CD14-positive monocyte (primary cell): ENCODE results near the gene CBY1. TPM values are rescaled to one million over a fixed set of nuclear protein-coding genes. Genes with fewer than 3 reads are reported as not detected.

Experiments used
- DNase-seq, 3 donors: peaks; one replicate each; pipeline ENCODE4 v3.0.0-alpha.2; 2011 to 2022
- H2AFZ ChIP-seq: 2 replicates; pipeline ENCODE4 v1.6.0; 2012; ENCODE audit warnings: mild to moderate bottlenecking, low read depth, low read length, inconsistent platforms; ENCODE audit not compliant: insufficient read depth, poor library complexity, severe bottlenecking
- H3K27ac ChIP-seq, 2 donors: 1 replicate in 1 of 2; 2 replicates in 1 of 2; pipeline ENCODE4 v1.5.1; 2012 to 2013; ENCODE audit warnings: low read length in 2 of 2, control low read depth in 1 of 2, inconsistent platforms in 1 of 2, low read depth in 1 of 2, mild to moderate bottlenecking in 1 of 2
- H3K27me3 ChIP-seq, 2 donors: one replicate each; pipeline versions ENCODE4 v1.6.0 to v1.6.1; 2011 to 2013; ENCODE audit warnings: low read length in 2 of 2; ENCODE audit not compliant: control insufficient read depth in 2 of 2, insufficient read depth in 2 of 2
- H3K36me3 ChIP-seq, 2 donors: replicated peaks in 1 of 2; 1 replicate in 1 of 2; 2 replicates in 1 of 2; pipeline versions ENCODE4 v1.5.1 to v1.6.1; 2012 to 2013; ENCODE audit warnings: low read length in 2 of 2, control low read depth in 1 of 2, inconsistent platforms in 1 of 2, mild to moderate bottlenecking in 1 of 2; ENCODE audit not compliant: insufficient read depth in 2 of 2, control insufficient read depth in 1 of 2
- H3K4me1 ChIP-seq, 2 donors: 1 replicate in 1 of 2; 2 replicates in 1 of 2; pipeline versions ENCODE4 v1.5.1 to v1.6.1; 2012 to 2013; ENCODE audit warnings: low read length in 2 of 2, control low read depth in 1 of 2, inconsistent platforms in 1 of 2, mild to moderate bottlenecking in 1 of 2, moderate library complexity in 1 of 2; ENCODE audit not compliant: insufficient read depth in 2 of 2, control insufficient read depth in 1 of 2
- H3K4me2 ChIP-seq: replicated peaks from 2 replicates; pipeline ENCODE3; 2012; ENCODE audit warnings: low read length, moderate library complexity, mild to moderate bottlenecking; ENCODE audit not compliant: poor library complexity, severe bottlenecking; ENCODE audit errors: extremely low read depth
- H3K4me3 ChIP-seq, 3 experiments: fragments of 200-600 bp in 1 of 3; sonication (generic) in 1 of 3; replicated peaks in 1 of 3; 1 replicate in 2 of 3; 2 replicates in 1 of 3; pipeline ENCODE4 v1.5.1; 2011 to 2013; ENCODE audit warnings: low read length in 3 of 3, mild to moderate bottlenecking in 3 of 3, control low read depth in 2 of 3, low read depth in 2 of 3, inconsistent platforms in 1 of 3, moderate library complexity in 1 of 3
- H3K79me2 ChIP-seq: 2 replicates; pipeline ENCODE4 v1.6.0; 2012; ENCODE audit warnings: mild to moderate bottlenecking, control low read depth, inconsistent platforms, low read length, moderate library complexity; ENCODE audit not compliant: insufficient read depth
- H3K9ac ChIP-seq: 2 replicates; pipeline ENCODE4 v1.6.0; 2017; ENCODE audit warnings: low read length, mild to moderate bottlenecking; ENCODE audit not compliant: insufficient read depth, poor library complexity, severe bottlenecking
- H3K9me3 ChIP-seq, 2 donors: replicated peaks in 1 of 2; 1 replicate in 1 of 2; 2 replicates in 1 of 2; pipeline versions ENCODE4 v1.5.1 to v1.6.1; 2012 to 2013; ENCODE audit warnings: low read length in 2 of 2, control low read depth in 1 of 2; ENCODE audit not compliant: control insufficient read depth in 1 of 2, insufficient read depth in 1 of 2
- H4K20me1 ChIP-seq: 2 replicates; pipeline ENCODE4 v1.6.0; 2012; ENCODE audit warnings: mild to moderate bottlenecking, low read length, control low read depth, moderate library complexity; ENCODE audit not compliant: insufficient read depth
- H3K27ac Mint-ChIP-seq, 7 donors: one replicate each; pipeline ENCODE4 v1.8.0; 2020; ENCODE audit warnings: mild to moderate bottlenecking in 7 of 7, mixed read lengths in 7 of 7, moderate library complexity in 6 of 7, inconsistent platforms in 2 of 7
- H3K27me3 Mint-ChIP-seq, 3 donors: one replicate each; pipeline ENCODE4 v1.8.0; 2021 to 2022; ENCODE audit warnings: low read depth in 3 of 3, mild to moderate bottlenecking in 3 of 3, mixed read lengths in 3 of 3, moderate library complexity in 3 of 3, inconsistent platforms in 1 of 3
- H3K36me3 Mint-ChIP-seq, 2 donors: one replicate each; pipeline ENCODE4 v1.8.0; 2020; ENCODE audit warnings: mixed read lengths in 2 of 2, inconsistent platforms in 1 of 2, mild to moderate bottlenecking in 1 of 2
- H3K4me1 Mint-ChIP-seq: one replicate; pipeline ENCODE4 v1.8.0; 2020; ENCODE audit warnings: mild to moderate bottlenecking, mixed read lengths
- H3K4me3 Mint-ChIP-seq, 2 donors: one replicate each; pipeline ENCODE4 v1.8.0; 2020; ENCODE audit warnings: mild to moderate bottlenecking in 2 of 2, mixed read lengths in 2 of 2, moderate library complexity in 1 of 2
- H3K9me3 Mint-ChIP-seq, 7 donors: one replicate each; pipeline ENCODE4 v1.8.0; 2020 to 2022; ENCODE audit warnings: mixed read lengths in 7 of 7, mild to moderate bottlenecking in 6 of 7, moderate library complexity in 6 of 7, inconsistent platforms in 2 of 7
- WGBS: methylation state at CpG from one replicate; pipeline ENCODE4 v1.1.5; 2013; ENCODE audit warnings: missing lambda C conversion rate; ENCODE audit not compliant: insufficient coverage; 5-methylcytosine and 5-hydroxymethylcytosine counted together
- intact Hi-C, 2 donors: fragments of 100-400 bp; cut with micrococcal nuclease; formaldehyde crosslinking; loops; one replicate each; pipeline versions ENCODE4 v1.15.0 to v1.15.1; 2023
- polyA plus RNA-seq, 3 donors: library from polyadenylated mRNA; depleted of rRNA in 1 of 3; unstranded in 2 of 3; stranded (reverse) in 1 of 3; fragments of 300-500 nt in 2 of 3; fragments of >200 nt in 1 of 3; fragmentation: Illumina TruSeq in 2 of 3; gene quantifications; 1 replicate in 2 of 3; 2 replicates in 1 of 3; pipeline ENCODE4 v1.2.3, GENCODE V29; 2012 to 2021
- TF ChIP-seq, protein P1 (sequence below): fragments of 200-600 bp; IDR thresholded peaks from one replicate; pipeline ENCODE4 v1.8.0; 2022; ENCODE audit warnings: antibody characterized with exemption, mild to moderate bottlenecking

CBY1 gene
- polyA plus RNA-seq, 3 donors, result 1.1 to 4.1 (median 1.7) TPM

DNA sequence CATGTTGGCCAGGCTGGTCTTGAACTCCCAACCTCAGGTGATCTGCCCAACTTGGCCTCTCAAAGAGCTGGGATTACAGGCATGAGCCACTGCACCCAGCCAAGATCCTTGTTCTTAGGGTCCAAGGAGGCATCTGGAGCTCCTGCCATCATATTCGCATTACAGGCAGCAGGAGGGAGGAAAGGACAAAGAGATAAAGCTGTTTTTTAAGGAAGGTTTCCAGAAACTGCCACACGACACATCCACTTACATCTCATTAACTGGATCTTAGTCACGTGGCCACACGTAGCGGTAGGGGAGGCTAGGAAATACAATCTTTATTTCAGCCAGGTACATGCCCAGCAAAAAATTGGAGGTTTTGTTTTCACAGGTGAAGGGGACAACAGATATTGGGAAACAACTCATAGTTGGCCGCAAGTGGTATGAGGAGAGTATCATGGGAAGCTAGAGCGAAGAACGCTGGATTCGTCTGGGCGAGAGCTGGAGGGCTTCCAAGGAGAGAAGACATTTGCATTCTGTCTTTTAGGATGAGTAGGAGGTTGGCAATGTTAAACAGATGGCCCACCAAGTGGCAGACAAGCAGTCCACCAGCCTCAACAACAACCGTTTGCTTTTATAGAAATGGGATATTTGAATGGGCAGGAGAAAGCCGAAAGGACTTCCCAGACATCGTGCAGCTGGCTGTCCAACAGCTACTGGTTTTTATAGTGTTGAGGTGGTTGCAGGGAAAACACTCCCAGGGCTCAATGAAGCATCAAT is 47.3 kb upstream of the CBY1 start:
- H3K4me2 ChIP-seq, result no peak overlapping the region
- no peak overlapping the region for H3K27ac ChIP-seq
- no peaks in the 10 kb centered on the region for H3K4me1 ChIP-seq
- no peak overlapping the region for H2AFZ ChIP-seq
- H3K9me3 ChIP-seq, result no peaks in the 10 kb centered on the region
- H3K4me3 ChIP-seq, result no peak overlapping the region
- no peak for DNase-seq
- Mint-ChIP-seq H3K4me3 (no peak overlapping the region), H3K36me3 (no peaks in the 10 kb centered on the region), H3K27ac (no peak overlapping the region), H3K27me3 (peaks cover 0 to 5% (median 1%) of the 10 kb centered on the region in 3 donors), H3K4me1 (no peaks in the 10 kb centered on the region), H3K9me3 (peaks cover 0 to 1% (median 0%) of the 10 kb centered on the region in 7 donors)
- H3K79me2 ChIP-seq, result no peaks in the 10 kb centered on the region
- no peak overlapping the region for H3K9ac ChIP-seq
- no peaks in the 10 kb centered on the region for H3K36me3 ChIP-seq
- WGBS, result 98% methylated on average over 5 of the region's 13 CpGs
- TF ChIP-seq, protein P1, sequence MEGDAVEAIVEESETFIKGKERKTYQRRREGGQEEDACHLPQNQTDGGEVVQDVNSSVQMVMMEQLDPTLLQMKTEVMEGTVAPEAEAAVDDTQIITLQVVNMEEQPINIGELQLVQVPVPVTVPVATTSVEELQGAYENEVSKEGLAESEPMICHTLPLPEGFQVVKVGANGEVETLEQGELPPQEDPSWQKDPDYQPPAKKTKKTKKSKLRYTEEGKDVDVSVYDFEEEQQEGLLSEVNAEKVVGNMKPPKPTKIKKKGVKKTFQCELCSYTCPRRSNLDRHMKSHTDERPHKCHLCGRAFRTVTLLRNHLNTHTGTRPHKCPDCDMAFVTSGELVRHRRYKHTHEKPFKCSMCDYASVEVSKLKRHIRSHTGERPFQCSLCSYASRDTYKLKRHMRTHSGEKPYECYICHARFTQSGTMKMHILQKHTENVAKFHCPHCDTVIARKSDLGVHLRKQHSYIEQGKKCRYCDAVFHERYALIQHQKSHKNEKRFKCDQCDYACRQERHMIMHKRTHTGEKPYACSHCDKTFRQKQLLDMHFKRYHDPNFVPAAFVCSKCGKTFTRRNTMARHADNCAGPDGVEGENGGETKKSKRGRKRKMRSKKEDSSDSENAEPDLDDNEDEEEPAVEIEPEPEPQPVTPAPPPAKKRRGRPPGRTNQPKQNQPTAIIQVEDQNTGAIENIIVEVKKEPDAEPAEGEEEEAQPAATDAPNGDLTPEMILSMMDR, result no peak
- intact Hi-C loops, result no loop called here
- H3K27me3 ChIP-seq, result no peaks in the 10 kb centered on the region
- H4K20me1 ChIP-seq, result no peaks in the 10 kb centered on the region

DNA sequence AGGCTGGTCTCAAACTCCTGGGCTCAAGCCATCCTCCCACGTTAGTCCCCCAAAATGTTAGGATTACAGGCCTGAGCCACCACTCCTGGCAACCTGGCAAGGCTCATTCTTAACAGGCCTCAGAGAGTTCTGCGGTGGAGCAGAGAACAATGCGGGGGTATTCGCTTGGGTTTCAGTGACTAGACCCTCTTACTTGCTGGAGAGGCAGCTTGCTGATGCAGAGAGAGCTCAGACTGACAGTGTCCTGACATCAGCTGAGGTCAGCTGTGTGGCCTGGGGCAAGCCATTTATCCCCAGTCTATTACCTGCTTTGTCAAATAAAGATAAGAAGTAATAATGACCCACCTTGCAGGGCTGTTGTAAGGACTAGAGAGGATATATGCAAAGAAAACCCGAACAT is 46.2 kb upstream of the CBY1 start:
- DNase-seq, result no peak
- H3K79me2 ChIP-seq, result no peaks in the 10 kb centered on the region
- no peaks in the 10 kb centered on the region for H3K36me3 ChIP-seq
- H3K9me3 ChIP-seq, result no peaks in the 10 kb centered on the region
- H3K4me3 ChIP-seq, result no peak overlapping the region
- no peak overlapping the region for H3K9ac ChIP-seq
- no peaks in the 10 kb centered on the region for H4K20me1 ChIP-seq
- no peak overlapping the region for H3K4me2 ChIP-seq
- H3K36me3 Mint-ChIP-seq, result no peaks in the 10 kb centered on the region
- TF ChIP-seq, protein P1, result no peak
- no peak overlapping the region for H3K4me3 Mint-ChIP-seq
- no peak overlapping the region for H3K27ac ChIP-seq
- H3K4me1 Mint-ChIP-seq, result no peaks in the 10 kb centered on the region
- H2AFZ ChIP-seq, result no peak overlapping the region
- intact Hi-C loops, result no loop called here
- 100% methylated on average over 1 of the region's 5 CpGs for WGBS
- peaks cover 1 to 7% (median 2%) of the 10 kb centered on the region in 3 donors for H3K27me3 Mint-ChIP-seq
- peaks cover 0 to 1% (median 0%) of the 10 kb centered on the region in 7 donors for H3K9me3 Mint-ChIP-seq
- no peaks in the 10 kb centered on the region for H3K27me3 ChIP-seq
- H3K27ac Mint-ChIP-seq, result no peak overlapping the region
- H3K4me1 ChIP-seq, result no peaks in the 10 kb centered on the region
